ELR (cell line): ENCODE data around the gene UBAC1.
"Not testable (repeated sequence)": the region's sequence is repeated elsewhere in the genome, so short reads cannot be mapped to it uniquely, and the experiment has no call there.

ENCODE experiments used
- DNase-seq: peaks from one replicate; pipeline ENCODE4 v3.0.0-alpha.2; 2015; ENCODE audit warnings: low read depth

The UBAC1 gene

GRCh38 chr9:135978642-135979546, 17.7 kb upstream of the UBAC1 start:
- DNase-seq: no peak

DNA sequence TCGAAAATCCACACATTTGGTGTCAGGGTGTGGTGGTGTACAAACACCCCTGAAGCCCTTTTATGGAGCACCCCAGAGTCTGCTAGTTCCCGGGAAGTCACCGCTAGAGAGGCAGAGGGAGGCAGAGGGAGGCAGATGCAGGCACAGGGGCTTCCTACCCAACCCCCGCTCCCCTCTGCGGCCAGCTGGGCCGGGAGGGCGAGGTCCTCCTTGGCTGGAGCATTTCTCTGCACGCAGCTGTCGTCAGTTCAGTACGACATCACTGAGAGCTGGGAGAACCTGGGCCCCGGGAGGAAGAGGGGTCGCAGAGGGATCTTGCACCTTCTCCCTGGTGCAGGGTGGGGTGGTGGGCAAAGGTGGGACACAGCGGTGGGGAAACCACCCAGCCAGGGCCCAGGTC, 15.8 kb upstream of the UBAC1 start:
- no peak for DNase-seq

DNA sequence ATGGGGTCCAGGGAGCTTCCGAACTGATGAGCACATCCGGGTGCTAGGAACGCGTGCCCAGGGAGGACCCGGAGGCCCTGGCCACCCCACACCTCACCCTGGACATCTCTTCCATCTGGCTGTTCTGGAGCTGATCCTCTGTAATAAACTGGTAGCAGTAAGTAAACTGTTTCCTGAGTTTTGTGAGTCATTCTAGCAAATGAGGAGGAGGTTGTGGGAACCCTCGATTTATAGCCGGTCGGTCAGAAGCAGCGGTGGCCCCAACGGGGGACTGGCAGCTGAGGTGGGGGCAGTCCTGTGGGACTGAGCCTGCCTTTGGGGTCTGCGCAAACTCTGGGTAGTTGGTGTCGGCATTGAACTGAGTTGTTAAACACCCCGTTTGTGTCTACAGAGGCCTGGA, 15.4 kb upstream of the UBAC1 start:
- DNase-seq: peak; percentile 36

GRCh38 chr9:135975834-135976233, 14.7 kb upstream of the UBAC1 start:
- no peak for DNase-seq

DNA sequence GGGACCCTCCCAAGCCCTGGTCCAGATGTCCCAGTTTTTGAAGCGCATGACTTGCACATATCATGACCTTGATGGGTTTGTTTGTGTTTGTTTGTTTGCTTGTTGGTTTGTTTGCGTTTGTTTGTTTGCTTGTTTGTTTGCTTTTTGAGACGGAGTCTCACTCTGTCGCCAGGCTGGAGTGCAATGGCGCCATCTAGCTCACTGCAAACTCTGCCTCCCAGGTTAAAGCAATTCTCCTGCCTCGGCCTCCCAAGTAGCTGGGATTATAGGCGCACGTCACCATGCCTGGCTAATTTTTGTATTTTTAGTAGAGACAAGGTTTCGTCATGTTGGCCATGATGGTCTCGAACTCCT, 13.0 kb upstream of the UBAC1 start:
- no peak for DNase-seq

DNA sequence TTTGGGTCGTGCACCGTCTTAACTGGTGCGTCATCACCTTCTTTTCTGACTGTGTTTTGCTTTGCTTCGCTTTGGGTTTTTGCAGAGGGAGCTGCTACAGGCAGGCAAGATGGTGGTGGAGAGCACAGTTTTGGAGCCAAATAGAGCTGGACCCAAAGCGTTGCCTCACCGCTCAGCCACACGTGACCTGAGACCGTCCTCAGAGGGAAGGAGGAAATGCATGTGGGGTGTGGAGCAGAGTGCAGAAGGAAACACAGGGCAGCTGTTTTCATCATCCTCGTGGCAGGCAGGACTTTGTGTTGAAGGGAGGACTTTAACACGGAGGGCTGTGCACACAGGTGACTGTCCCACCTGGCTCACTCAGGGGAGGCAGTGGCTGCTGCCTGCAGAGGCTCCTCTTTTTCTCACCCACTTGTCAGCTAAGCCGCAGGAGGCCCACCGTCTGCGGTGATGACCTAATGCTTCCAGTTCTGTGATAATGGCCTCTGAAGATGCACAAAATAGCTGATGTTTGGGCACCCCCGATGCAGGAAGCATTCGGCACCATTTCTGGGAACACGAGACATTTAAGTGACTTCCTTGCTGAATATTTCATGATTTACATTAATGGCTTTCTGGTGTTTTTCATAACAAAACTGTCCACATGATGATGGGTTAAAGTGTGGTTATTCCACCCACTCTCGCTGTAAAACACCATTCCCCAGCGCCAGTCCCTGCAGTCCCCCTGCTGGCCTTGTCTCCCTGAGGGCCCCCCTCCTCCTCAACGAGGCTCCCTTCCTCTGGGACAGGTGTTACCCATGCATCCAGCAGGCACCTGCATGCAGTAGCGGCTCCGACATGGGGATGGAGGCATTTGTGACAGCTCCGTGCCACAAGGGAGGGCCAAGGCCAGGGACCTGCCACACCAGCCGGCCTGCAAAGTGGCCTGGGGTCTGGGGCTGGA, 12.4 kb upstream of the UBAC1 start:
- no peak for DNase-seq

- no peak for DNase-seq
Measured at GRCh38 chr9:135971892-135972291, 10.7 kb upstream of the UBAC1 start.

DNA sequence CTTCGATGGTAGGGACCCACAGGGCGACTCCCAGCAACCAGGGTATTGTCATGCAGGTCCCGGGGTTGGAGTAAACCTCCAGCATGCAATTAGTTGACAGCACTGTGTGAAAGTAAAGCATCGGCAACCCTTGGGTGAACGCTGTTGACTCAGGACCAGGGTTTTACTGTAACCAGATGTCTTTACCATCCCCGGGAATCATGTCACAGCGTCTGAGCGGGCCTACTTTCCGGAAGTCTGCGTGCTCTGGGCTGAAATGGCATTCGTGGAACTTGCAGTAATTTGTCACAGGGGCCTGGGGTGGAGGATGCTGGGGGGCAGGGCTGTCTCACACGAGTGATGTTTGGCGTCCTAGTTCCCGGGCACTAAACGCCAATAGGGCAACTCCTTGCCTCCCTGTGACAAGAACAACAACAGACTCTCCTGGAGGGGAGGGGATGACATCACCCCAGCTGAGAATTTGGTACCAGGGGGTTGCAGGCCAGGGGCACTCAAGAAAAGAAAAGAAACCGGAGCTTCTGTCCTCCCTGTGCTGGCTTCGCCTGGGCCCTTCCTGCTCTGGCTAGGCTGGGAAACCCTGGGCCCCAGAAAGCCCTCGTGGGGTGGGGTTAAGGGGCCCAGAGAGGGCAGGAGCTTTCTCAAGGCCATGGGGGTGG, 10.1 kb upstream of the UBAC1 start:
- DNase-seq: no peak

GRCh38 chr9:135970128-135970815, 9.1 kb upstream of the UBAC1 start:
- no peak for DNase-seq

- no peak for DNase-seq
Measured at GRCh38 chr9:135969064-135969683, 8.0 kb upstream of the UBAC1 start.

DNA sequence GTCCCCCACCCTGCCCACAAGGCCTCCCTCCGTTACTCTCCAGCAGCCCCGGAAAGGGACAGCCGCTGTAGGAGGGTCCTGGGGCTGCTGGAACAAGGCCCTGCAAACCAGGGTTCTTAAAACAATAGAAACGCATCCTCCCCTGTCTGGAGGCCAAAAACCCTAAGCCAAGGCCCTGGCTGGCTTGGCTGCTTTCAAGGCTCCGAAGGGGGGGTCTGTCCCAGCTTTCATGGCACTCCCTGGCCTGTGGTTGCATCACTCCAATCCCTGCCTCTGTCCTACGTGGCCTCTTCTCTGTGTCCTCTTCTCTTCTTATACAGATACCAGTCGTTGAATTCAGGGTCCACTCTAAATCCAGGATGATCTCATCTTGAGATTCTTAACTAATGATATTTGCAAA, 7.4 kb upstream of the UBAC1 start:
- DNase-seq: no peak

DNA sequence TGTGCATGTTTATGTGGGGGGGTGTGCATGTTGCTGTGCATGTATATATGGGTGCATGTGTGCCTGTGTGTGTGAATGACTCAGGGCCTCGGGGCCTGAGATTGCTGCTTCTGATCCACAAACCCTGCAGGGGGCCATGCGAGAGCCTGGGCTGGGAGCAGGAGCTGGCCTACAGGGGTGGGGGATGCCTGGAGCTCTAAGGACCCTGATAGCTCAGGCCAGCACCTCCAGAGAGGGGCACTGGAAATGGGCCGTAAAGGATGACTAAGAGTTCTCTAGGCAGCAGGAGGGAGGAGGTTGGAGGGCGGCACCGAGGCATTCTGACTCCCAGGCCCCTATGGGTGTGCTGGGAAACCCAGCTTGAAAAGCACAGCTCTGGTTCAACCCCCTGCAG, 6.9 kb upstream of the UBAC1 start:
- DNase-seq: peak; percentile 28

GRCh38 chr9:135966916-135967260, 5.7 kb upstream of the UBAC1 start:
- DNase-seq: not testable (repeated sequence)

GRCh38 chr9:135965124-135965756, 4.1 kb upstream of the UBAC1 start:
- DNase-seq: no peak

GRCh38 chr9:135963938-135964337, 2.8 kb upstream of the UBAC1 start:
- no peak for DNase-seq

- DNase-seq: no peak
Measured at GRCh38 chr9:135963338-135963737, 2.2 kb upstream of the UBAC1 start.

GRCh38 chr9:135962696-135963307, 1.6 kb upstream of the UBAC1 start:
- DNase-seq: no peak

- DNase-seq: no peak
Measured at GRCh38 chr9:135961811-135962695, 880 bp upstream of the UBAC1 start.

- DNase-seq: peak; percentile 53
Measured at GRCh38 chr9:135960411-135961276, 529 bp downstream of the UBAC1 start.
